HTERT RPE-1 (cell line): ENCODE measurements around the gene THEMIS.
"Not testable (repeated sequence)": the region's sequence is repeated elsewhere in the genome, so short reads cannot be mapped to it uniquely, and the experiment has no call there.

Experiments
- in situ Hi-C: fragments of 300-500 bp; cut with MboI; formaldehyde crosslinking; loops from 4 replicates; pipeline ENCODE4 v1.14.3; 2020; ENCODE audit warnings: low sequenced_read_pairs

Gene THEMIS

DNA sequence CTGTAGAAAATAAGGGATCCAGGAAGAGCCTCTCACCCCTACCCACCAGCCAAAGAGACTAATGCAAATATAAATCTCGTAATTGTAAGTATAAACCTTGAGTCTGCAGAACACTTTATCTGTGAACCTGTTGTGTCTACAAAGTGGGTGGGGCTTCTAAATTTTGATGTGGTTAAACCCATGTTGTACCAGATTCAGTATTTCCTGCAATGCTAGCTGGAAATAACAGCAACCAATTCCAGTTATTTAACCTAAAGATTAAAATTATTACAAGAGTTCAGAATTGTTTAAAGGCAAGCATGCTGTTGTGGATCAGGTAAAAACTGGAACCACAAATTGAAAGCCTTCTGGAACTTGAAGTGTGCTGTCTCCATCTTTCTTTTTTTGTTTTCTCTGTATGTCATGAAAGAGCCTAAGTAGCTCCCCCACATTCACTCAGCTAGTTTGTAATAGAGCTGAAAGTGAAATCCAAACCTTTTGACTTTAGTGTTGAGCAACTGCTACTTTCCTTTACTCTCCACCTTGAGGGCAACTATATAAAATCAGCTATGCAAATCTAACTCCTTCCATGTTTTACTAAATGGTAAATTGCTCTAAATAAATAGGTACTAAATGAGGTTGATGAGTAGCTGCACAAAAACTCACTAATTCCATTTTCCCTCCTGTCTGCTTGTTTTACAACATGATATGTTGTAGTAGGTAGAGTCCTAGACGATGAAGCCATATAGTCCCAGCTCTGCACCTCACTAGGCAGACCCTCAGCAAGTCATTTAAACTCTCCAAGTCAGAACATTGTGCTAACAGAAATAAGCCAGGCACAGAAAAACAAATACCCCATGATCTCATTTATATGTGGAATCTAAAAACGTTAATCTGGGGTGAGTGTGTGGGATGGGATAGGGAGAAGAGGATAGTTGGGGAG, 17.9 kb upstream of the THEMIS start:
- in situ Hi-C loops, result no loop called here

DNA sequence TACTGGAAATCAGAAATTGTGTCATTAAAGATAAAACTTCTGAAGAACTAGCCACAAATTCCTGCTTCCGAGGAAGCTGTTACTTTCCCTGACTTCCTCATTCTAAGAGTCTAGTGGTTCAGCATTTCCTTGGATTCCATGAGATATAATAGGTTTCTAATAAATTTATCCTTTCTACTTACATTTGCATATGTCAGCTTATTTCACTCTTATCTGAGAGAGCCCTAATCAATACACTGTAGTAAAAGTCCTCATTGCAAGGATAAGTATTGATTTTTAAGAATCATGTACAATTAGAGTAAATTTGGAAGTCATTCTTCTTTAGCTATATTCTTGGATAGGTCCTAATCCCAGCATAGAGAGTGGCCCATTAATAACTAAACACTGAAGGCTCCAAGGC, 16.9 kb upstream of the THEMIS start:
- in situ Hi-C loops, result no loop called here

DNA sequence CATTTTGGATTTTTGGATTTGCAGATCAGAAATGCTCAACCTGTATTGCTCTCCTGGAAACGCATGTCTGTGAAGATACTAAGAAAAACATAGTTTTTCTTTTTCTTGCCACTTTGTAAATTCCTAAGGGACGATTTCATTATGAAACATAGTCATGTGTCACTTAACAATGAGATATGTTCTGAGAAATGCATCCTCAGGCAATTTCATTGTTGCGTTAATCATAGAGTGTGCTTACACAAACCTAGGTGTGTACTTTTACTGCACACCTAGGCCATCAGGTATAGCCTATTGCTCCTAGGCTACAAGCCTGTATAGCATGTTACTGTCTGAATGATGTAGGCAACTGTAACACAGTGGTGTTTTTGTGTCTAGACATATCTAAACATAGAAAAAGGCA, 13.4 kb upstream of the THEMIS start:
- in situ Hi-C loops, result no loop called here

DNA sequence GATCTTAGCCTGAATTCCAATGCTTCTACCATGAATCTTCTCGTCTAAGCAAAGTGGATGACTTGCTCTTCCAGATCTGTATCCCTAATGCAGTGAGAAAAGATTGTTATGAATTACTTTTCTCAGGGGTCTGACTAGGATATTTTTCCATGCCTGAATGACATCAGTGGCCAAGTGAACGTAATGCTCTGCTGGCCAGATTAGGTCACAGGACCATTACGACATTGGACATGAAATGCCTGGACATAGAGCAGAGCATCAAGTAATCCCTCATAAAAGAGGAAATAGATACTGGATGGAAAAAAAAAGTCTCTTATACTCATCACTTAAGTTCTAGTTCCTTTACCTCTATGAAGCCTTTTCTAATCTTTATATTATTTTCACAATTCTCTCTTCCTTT, 12.1 kb upstream of the THEMIS start:
- in situ Hi-C loops, result no loop called here

DNA sequence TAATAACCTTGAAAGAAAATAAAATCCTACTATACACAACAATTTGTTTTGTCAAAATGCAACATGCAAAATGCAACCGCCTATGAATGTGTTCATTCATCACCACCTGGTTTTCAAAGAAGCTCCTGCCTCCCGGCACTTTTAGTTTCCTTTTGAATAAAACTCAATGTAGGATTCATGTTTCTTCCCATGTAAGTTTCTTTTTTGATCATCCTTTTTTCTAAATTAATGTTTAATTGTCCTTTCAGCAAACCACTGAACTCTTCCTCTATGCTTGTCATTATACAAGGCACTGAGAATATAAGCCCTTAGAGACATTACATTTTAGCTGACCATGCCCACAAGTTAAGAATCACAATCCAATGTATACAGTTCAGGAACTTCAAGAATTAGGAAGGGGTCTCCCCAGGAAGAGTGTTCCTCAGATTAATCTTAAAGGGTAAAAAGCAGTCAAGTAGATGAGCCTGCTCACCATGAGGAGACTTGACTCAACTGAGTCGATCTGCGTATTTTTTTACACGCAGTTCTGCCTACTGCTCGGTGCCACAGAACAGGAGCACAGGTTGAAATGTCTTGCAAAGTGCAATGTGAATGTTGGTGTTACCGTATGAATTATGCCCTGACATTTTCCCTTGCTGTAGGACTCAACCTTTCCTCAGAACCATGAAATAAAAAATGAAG, 7.2 kb upstream of the THEMIS start:
- in situ Hi-C loops, result no loop called here

DNA sequence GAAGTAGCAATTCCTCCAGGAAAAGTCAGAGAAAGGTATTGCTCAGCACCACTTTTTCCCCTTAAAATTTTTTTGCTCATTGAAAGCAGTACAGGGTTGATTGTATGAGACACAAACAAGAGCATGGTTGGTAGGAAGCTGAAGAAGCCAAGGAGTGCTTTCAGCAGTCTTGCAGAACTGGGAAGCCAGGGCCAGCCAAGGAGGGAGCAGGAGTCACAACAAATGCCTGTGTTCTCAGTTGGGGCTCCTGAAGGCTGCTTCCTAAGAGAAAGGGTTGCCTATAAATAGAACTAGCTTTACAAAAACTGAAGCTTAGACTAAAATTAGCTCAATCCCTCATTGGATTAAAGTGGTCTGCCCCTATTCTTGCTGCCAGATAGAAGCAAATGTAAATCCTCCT, 3.3 kb upstream of the THEMIS start:
- in situ Hi-C loops, result no loop called here

DNA sequence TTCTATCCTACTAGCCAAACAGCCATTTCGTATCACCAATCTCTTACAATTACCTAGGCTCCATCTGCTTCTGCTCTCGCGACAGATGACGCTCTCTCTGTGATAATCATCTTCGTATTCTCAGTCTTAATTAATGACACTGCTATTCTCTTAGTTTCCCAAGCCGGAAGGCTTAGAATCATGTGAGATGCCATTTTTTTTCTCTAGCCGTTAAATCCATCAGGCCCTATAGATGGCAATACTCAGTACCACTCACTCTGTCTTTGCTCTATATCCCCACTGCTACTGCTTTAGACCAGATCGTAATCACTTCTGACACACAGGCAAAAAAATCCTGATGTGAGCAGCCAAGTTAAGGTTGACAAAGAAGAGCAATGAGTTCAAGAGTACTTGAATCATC, 2.1 kb upstream of the THEMIS start:
- in situ Hi-C loops, result no loop called here

DNA sequence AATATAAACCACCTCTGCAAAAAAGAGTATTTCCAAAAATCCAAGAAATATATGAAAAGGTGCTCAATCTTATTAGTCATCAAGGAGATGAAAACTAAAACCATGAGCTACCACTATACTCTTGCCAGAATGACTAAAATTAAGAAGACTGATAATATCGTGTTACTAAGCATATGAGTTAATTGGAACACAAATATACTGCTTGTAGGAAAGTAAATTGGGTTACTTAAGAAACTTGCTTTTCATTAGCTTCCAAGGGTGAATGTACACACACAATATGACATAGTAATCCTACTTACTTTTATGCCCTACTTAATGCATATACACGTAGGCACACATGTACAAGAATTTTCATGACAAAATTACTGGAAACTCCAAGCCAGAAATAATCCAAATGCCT, 3.4 kb downstream of the THEMIS start:
- in situ Hi-C loops, result no loop called here

DNA sequence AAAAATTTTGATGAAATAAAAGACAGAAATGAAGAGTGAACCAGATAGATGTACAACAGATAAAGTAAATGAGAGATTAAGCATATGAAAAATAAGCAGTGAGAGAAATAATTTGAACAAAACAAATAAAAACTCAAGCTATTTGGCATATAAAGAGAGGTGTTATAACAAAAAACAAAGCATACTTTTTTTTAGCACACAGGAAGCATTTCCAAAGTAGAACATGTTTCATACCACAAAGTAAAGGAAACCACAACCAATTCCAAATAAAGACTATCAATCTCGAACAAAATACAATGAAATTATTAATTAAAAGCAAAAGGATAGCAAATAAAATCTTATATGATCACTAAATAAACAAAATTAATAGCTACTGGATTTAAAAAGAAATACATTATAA, 6.8 kb downstream of the THEMIS start:
- in situ Hi-C loops, result no loop called here

DNA sequence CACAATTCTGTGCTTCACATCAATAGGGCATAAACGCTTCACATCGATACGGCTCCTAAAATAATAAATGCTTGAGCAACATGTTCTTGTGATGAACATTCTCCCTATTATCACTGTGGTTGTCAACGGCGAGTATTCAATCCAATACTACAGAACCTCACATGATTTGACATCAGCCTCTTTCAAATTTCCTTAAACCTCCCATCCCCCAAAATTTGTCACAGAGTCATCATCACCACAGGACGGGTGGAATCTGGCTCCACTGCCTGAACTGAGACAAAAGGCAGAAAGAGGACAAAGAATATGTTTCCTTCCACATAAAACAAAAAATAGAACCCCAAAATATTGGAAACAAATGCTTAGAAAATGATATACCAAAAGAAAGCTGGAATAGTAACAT, 7.3 kb downstream of the THEMIS start:
- in situ Hi-C loops, result no loop called here

DNA sequence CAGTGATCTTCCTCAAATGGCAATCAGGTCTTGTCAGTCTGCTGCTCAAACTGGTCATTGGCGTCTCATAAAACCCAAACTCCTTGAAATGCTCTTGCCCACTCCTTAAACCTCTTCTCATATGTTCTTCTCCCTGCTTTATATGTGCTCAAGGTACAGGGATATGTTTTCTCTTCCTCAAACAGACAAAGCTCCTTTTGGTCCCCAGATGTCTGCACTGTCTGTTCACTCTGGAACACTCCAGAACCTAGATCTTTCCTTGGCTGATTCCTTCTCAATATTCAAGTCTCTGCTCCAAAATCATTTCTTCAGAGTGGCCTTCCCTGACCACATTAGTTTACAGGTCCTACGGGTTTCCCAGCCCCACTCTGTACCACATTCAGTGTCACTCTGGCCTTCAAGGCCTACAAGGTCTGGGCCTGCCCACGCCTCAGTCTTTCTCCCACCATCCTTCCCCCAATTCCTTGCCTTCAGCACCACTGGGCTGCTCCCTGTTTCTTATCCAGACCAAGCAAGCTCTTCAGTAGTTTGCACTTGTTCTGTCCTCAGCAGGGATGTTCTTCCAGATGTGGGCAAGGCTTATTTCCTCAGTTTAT, 9.0 kb downstream of the THEMIS start:
- in situ Hi-C loops, result no loop called here

DNA sequence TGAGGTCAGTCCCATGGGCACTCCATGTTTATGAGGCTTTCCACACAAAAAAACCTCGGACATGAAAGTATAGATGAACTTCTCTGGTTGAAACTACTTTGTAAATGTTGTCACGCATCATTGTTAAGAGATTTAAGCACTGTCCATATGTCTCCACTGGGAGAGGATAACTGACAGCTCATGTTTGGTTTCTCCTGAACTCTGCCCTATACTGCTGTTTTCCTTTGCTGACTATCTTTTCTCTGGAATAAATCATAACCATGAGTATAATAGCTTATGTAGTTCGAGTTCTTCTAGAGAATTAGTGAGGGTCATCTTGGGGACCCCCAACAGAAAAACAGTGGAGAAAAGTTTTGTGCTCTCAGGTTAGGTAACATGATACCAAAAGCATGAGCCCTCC, 14.3 kb downstream of the THEMIS start:
- in situ Hi-C loops, result no loop called here

DNA sequence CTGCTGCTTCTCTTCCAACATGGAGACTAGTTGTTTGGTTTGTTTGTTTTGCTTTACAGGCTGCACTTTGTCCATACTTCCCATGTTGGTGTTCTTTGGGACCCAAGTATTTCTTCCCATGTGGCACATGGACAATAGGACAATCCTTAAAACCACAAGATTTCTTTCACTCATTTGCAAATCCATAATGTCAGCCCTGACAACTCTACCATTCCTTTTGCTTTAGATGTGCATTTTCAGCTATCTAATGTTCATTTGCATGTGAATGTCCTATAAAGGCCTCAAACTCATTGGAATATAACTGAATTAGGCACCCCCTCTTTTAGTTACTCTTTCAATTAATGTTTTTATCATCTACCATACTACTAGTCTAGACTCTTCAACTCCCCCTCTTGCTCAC, 16.7 kb downstream of the THEMIS start:
- in situ Hi-C loops, result no loop called here

DNA sequence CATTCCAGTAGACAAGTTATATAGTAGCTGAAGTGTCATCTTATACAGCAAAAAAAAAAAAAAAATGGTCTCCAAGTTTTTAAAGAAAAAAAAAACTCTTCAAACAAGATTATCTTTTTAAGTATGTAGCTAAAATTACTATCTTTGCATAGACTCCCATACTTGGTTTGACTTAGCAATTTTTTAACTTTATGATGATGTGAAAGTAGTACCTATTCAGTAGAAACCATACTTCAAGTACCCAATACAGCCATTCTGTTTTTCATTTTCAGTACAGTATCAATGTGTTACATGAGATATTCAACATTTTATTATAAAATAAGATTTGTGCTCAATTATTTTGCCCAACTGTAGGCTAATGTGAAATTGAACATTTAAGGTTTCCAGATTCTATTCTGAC, 18.9 kb downstream of the THEMIS start:
- in situ Hi-C loops, result not testable (repeated sequence)

DNA sequence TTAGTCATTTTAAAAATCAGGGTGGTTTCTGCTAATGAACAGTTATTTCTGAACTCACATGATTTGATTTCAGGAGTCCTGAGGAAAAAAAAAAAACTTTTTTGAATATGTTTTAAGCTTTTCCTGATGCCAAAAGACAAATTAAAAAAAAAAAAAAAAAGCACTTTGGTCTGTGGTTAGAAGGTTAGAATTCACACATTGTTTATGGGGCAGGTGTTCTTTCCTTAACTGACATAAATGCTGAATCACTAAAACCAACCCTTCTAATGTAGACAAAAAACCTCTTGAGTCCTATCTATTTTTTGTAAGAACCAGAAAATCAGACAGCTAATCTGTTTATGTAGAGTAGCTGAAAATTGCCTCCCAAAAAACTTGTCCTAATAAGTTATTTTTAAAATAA, 20.4 kb downstream of the THEMIS start:
- in situ Hi-C loops, result no loop called here

DNA sequence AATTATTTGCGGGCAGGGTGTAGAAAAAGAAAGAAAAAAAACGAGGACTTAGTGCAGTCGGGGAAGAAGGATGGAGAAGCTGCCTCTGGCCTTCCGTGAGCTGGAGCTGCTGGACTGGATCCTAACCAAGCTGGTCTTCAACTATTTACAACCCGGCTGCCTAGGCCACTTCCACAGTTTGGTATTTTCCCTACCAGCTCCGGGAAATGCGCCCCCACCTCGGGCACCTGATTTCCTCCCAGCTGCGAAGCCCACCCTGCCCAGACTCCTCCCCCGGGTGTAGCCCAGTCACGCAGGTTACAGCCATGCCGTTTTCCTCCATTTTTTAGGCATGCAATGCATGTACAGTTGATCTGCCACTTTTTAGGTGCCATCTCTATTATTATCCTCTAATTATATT, 21.2 kb downstream of the THEMIS start:
- in situ Hi-C loops, result no loop called here

DNA sequence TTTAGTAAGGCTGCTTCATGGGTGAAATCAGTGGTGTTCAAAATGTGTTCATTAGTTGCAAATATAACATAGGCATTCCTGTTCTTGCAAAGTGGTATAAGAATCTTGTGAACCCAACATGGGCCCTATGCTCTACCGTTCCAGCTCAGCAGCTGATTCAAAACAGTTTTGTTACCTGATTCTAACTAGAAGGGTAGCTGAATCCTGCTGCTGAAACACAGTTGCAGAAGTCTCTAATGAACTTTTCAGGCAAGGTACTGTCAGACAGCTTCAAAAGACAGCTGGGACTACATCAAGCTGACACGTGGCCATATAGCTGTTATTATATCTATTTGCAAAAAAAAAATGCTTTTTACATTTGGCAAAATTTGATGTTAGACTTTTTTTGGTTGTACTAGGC, 22.7 kb downstream of the THEMIS start:
- in situ Hi-C loops, result no loop called here

DNA sequence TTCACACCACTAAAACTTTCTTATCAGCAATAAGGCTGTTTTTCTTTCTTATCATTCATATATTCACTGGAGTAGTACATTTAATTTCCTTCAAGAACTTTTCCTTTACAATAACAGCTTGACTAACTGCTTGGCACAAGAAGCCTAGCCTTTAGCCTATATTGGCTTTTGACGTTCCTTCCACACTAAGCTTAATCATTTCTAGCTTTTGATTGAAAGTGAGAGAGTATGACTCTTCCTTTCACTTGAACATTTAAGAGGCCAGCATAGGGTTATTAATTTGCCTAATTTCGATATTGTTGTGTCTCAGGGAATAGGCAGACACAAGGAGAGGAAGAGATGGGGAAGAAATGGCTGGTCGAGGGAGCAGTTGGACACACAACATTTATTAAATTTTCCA, 23.6 kb downstream of the THEMIS start:
- in situ Hi-C loops, result no loop called here

DNA sequence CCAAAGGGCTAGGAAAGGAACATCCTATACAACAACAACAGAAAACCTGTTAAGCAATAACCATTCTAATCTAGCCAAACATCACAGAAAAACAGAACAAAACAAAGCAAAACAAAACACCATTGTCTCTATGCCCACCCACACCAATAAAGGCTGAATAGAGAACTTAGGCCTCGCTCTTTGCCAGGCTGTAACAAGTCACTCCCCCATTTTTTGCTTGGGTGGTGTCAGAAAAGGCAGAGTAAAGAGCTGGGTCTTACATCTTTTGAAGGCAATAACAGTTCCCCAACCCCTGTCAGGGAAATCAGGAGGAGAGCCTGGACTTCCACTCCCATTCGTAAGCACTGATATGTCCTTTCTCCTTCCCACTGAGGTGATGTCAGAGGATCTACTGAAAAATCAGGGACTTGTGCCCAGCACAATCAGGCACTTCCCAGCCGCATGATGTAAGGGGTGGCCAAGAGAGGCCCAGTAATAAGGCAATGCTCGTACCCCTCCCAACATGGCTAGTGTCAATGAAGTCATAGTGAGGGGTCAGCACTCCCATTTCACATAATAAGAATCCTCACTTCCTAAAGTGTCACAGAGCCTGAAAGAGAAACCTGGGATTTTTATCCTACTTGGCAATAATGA, 31.0 kb downstream of the THEMIS start:
- in situ Hi-C loops, result no loop called here

DNA sequence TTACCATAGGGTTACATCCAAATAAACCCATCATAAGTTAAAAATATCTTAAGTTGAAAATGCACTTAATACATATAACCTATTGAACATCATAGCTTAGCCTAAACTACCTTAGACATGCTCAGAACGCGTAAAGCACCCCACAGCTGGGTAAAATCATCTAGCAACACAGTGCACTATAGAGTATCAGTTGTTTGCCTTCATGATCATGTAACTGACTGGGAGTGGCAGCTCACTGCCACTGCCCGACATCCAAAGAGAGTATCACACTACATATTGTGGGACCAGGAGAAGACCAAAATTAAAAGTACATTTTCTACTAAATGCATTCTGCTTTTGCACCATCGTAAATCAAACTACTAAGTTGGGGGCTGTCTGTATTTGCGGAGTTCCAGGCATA, 31.7 kb downstream of the THEMIS start:
- in situ Hi-C loops, result no loop called here

DNA sequence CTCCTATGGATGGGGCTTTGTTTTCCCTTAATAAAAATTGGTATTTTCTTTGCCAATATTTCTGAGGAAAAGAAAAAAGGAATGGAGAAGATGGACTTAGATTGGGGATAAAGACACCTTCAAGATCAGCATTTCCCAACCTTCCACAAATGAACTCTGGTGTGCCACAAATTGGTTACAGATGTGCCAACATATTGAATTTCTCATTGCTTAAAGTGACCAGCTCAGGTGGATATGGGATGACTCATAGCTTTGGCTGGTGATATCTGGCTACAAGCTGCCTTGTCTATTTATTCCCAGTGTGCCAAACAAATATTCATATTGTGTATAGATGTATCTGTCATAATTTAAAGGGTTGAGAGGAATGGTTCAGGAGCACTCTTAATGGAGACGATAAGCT, 32.5 kb downstream of the THEMIS start:
- in situ Hi-C loops, result no loop called here

DNA sequence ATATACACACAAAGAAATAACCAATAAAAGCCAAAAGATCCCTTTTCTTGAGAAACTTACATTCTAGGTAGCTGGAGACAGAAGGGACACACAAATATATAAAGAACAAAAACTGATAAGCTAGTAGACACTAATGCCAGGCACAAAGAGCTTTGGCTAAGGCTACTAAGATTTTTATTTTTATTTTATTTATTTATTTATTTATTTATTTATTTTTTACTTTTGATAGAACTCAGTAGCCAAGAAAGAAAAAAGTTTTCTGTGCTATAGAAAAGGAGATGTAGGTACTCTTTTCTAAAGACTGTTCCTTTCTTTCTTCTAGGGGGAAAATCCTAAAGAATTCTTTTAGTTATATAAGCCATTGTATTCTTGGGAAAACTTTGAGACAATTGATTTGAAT, 34.1 kb downstream of the THEMIS start:
- in situ Hi-C loops, result no loop called here
